ENCODE results near the gene FMNL2. TPM values are rescaled to one million over a fixed set of nuclear protein-coding genes. Genes with fewer than 3 reads are reported as not detected.

Gene FMNL2
- total RNA-seq, 1 experiment from 2014 or later: 28.1 TPM

GRCh38 chr2:152559008-152559407, 224.0 kb downstream of the FMNL2 start:
- H3K36me3 ChIP-seq (ENCODE audit: control insufficient read depth in 1 of 2, insufficient read depth in 2 of 2, low read length in 2 of 2): no peaks in the 10 kb centered on the region
- DNase-seq (ENCODE audit: low read depth, low spot score): no peak
- H3K27me3 ChIP-seq (ENCODE audit: insufficient read depth, low read length): no peaks in the 10 kb centered on the region
- no peak for TF ChIP-seq EZH2phosphoT487 (IDR thresholded peaks at IDR 0.05; ENCODE audit: borderline replicate concordance)
- TF ChIP-seq CBX3 (IDR thresholded peaks at IDR 0.05; ENCODE audit: low read depth): no peak
- no peak for TF ChIP-seq ZFX (IDR thresholded peaks at IDR 0.05)
- TF ChIP-seq SIN3A (IDR thresholded peaks at IDR 0.05; ENCODE audit: low read depth): no peak
- TF ChIP-seq, protein P1, sequence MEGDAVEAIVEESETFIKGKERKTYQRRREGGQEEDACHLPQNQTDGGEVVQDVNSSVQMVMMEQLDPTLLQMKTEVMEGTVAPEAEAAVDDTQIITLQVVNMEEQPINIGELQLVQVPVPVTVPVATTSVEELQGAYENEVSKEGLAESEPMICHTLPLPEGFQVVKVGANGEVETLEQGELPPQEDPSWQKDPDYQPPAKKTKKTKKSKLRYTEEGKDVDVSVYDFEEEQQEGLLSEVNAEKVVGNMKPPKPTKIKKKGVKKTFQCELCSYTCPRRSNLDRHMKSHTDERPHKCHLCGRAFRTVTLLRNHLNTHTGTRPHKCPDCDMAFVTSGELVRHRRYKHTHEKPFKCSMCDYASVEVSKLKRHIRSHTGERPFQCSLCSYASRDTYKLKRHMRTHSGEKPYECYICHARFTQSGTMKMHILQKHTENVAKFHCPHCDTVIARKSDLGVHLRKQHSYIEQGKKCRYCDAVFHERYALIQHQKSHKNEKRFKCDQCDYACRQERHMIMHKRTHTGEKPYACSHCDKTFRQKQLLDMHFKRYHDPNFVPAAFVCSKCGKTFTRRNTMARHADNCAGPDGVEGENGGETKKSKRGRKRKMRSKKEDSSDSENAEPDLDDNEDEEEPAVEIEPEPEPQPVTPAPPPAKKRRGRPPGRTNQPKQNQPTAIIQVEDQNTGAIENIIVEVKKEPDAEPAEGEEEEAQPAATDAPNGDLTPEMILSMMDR (IDR thresholded peaks at IDR 0.05 in 2 of 3, conservative IDR thresholded peaks at IDR 0.05 in 1 of 3; ENCODE audit: borderline replicate concordance in 1 of 3, insufficient read depth in 1 of 3, low read depth in 2 of 3, low read length in 2 of 3): no peak
- no peak for TF ChIP-seq MAX (IDR thresholded peaks at IDR 0.05)
- no peak overlapping the region for H2AFZ ChIP-seq (ENCODE audit: low read depth, low read length, poor library complexity, severe bottlenecking)
- POLR2A ChIA-PET: no interaction called here
- H3K4me2 ChIP-seq (ENCODE audit: low read length): no peak overlapping the region
- H3K79me2 ChIP-seq (ENCODE audit: insufficient read depth, low read length): no peaks in the 10 kb centered on the region
- no peak overlapping the region for H3K4me3 ChIP-seq (replicated peaks in 1 of 2; ENCODE audit: low read depth in 1 of 2, low read length in 2 of 2)
- no TSS peak for BruUV-seq (replicated peaks)
- CTCF ChIA-PET: no interaction called here
- no peaks in the 10 kb centered on the region for H3K4me1 ChIP-seq (ENCODE audit: control insufficient read depth in 1 of 2, insufficient read depth in 2 of 2, low read length in 2 of 2)
- no peak overlapping the region for H3K9ac ChIP-seq (ENCODE audit: low read length)
- no peaks in the 10 kb centered on the region for H3K9me3 ChIP-seq (ENCODE audit: control insufficient read depth in 1 of 2, insufficient read depth in 1 of 2, low read depth in 1 of 2, low read length in 2 of 2)
- ATAC-seq: no peak
- no peaks in the 10 kb centered on the region for H3K9me2 ChIP-seq (ENCODE audit: insufficient read depth)
- intact Hi-C loops (cut with micrococcal nuclease): no loop called here
- no peaks in the 10 kb centered on the region for H4K20me1 ChIP-seq (ENCODE audit: insufficient read depth)
- H3K27ac ChIP-seq (ENCODE audit: low read depth, low read length): no peak overlapping the region
- RAD21 ChIA-PET (ENCODE audit: low non-redundant PET in 1 of 2, low total read pairs in 2 of 2, uncharacterized antibody in 2 of 2, unreplicated experiment in 2 of 2): no interaction called here

DNA sequence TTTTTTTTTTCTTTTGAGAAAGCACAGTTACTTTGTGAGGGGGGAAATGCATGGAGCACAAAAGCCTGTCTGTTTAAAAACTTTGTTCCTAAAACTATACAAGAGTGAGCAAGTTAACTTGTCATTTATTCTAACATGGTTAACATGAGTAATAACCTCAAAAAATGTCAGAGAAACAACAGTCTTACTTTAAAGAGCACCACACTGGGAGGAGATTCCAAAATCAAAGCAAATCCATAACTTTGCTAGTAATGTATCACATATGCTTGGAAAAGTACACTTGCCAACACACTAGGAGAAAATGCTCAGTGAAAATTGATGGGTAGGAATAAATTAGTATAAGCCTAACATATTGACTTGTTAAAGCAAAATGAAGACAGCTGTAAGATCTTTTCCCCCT, 225.2 kb downstream of the FMNL2 start:
- H3K27ac ChIP-seq (ENCODE audit: low read depth, low read length): no peak overlapping the region
- CTCF ChIA-PET: no interaction called here
- no peaks in the 10 kb centered on the region for H3K4me1 ChIP-seq (ENCODE audit: control insufficient read depth in 1 of 2, insufficient read depth in 2 of 2, low read length in 2 of 2)
- TF ChIP-seq EZH2phosphoT487 (IDR thresholded peaks at IDR 0.05; ENCODE audit: borderline replicate concordance) (no peak), ATF3 (IDR thresholded peaks at IDR 0.05) (no peak), RAD21 (IDR thresholded peaks at IDR 0.05; ENCODE audit: low read depth) (no peak), JUND (IDR thresholded peaks at IDR 0.05) (no peak), SRF (IDR thresholded peaks at IDR 0.05; ENCODE audit: low read depth) (no peak), EZH2 (IDR thresholded peaks at IDR 0.05) (no peak), REST (IDR thresholded peaks at IDR 0.05; ENCODE audit: low read depth) (no peak), SP1 (IDR thresholded peaks at IDR 0.05; ENCODE audit: low read depth) (no peak)
- TF ChIP-seq, protein P2, sequence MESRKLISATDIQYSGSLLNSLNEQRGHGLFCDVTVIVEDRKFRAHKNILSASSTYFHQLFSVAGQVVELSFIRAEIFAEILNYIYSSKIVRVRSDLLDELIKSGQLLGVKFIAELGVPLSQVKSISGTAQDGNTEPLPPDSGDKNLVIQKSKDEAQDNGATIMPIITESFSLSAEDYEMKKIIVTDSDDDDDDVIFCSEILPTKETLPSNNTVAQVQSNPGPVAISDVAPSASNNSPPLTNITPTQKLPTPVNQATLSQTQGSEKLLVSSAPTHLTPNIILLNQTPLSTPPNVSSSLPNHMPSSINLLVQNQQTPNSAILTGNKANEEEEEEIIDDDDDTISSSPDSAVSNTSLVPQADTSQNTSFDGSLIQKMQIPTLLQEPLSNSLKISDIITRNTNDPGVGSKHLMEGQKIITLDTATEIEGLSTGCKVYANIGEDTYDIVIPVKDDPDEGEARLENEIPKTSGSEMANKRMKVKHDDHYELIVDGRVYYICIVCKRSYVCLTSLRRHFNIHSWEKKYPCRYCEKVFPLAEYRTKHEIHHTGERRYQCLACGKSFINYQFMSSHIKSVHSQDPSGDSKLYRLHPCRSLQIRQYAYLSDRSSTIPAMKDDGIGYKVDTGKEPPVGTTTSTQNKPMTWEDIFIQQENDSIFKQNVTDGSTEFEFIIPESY (IDR thresholded peaks at IDR 0.05; ENCODE audit: extremely low read depth, insufficient replicate concordance, low read length): no peak

More for the DNA sequence above, 225.2 kb downstream of the FMNL2 start:
- H2AFZ ChIP-seq (ENCODE audit: low read depth, low read length, poor library complexity, severe bottlenecking): no peak overlapping the region
- RAD21 ChIA-PET (ENCODE audit: low non-redundant PET in 1 of 2, low total read pairs in 2 of 2, uncharacterized antibody in 2 of 2, unreplicated experiment in 2 of 2): no interaction called here
- H3K79me2 ChIP-seq (ENCODE audit: insufficient read depth, low read length): no peaks in the 10 kb centered on the region
- H3K9me3 ChIP-seq (ENCODE audit: control insufficient read depth in 1 of 2, insufficient read depth in 1 of 2, low read depth in 1 of 2, low read length in 2 of 2): no peaks in the 10 kb centered on the region
- intact Hi-C loops (cut with micrococcal nuclease): no loop called here
- POLR2A ChIA-PET: no interaction called here
- H3K4me3 ChIP-seq (replicated peaks in 1 of 2; ENCODE audit: low read depth in 1 of 2, low read length in 2 of 2): no peak overlapping the region
- H4K20me1 ChIP-seq (ENCODE audit: insufficient read depth): no peaks in the 10 kb centered on the region
- no peaks in the 10 kb centered on the region for H3K27me3 ChIP-seq (ENCODE audit: insufficient read depth, low read length)
- no TSS peak for BruUV-seq (replicated peaks)
- H3K9ac ChIP-seq (ENCODE audit: low read length): no peak overlapping the region
- DNase-seq (ENCODE audit: low read depth, low spot score) (no peak), ATAC-seq (no peak)
- no peaks in the 10 kb centered on the region for H3K36me3 ChIP-seq (ENCODE audit: control insufficient read depth in 1 of 2, insufficient read depth in 2 of 2, low read length in 2 of 2)
- H3K4me2 ChIP-seq (ENCODE audit: low read length): no peak overlapping the region
- no peaks in the 10 kb centered on the region for H3K9me2 ChIP-seq (ENCODE audit: insufficient read depth)

Data from HCT116 (cell line).